Daoy (cell line): Measurements from ENCODE around the gene CLEC4D. TPM values are rescaled to one million over a fixed set of nuclear protein-coding genes. Genes with fewer than 3 reads are reported as not detected.

ENCODE experiments used
- total RNA-seq: library from RNA; depleted of rRNA; stranded (reverse); fragments of >200 nt; shearing (Covaris generic); gene quantifications from 2 replicates; pipeline ENCODE4 v1.2.3, GENCODE V29; 2014; rRNA removed

The CLEC4D gene
- total RNA-seq, 1 experiment from 2014 or later: not detected

Other genes with a start within 250 kb of the CLEC4D start
- not detected in 2 replicates for gene CLEC6A, start 57.5 kb upstream of the CLEC4D start, total RNA-seq
- gene CLEC4E, start 27.4 kb downstream of the CLEC4D start, total RNA-seq: not detected in 2 replicates
- not detected in 2 replicates for gene AICDA, start 99.4 kb downstream of the CLEC4D start, total RNA-seq
- 1.1 and 3.9 TPM in 2 replicates for gene MFAP5, start 149.3 kb downstream of the CLEC4D start, total RNA-seq
- 21.3 and 22.3 TPM in 2 replicates for gene RIMKLB, start 184.5 kb downstream of the CLEC4D start, total RNA-seq